Neuron (in vitro differentiated cells): ENCODE measurements around the gene CUX1.
"Not testable (repeated sequence)": the region's sequence is repeated elsewhere in the genome, so short reads cannot be mapped to it uniquely, and the experiment has no call there.

Source experiments
- H2AFZ ChIP-seq: one replicate; pipeline ENCODE4 v1.6.1; 2013; ENCODE audit warnings: low read depth, mild to moderate bottlenecking, inconsistent platforms, low read length, moderate library complexity
- H3K27me3 ChIP-seq: one replicate; pipeline ENCODE4 v1.6.1; 2013; ENCODE audit warnings: low read length; ENCODE audit not compliant: insufficient read depth
- H3K36me3 ChIP-seq: one replicate; pipeline ENCODE4 v1.6.1; 2013; ENCODE audit warnings: low read length; ENCODE audit not compliant: insufficient read depth
- H3K4me1 ChIP-seq: one replicate; pipeline ENCODE4 v1.6.1; 2013; ENCODE audit warnings: low read length; ENCODE audit not compliant: insufficient read depth
- H3K4me3 ChIP-seq: 2 replicates; pipeline ENCODE4 v1.5.1; 2013; ENCODE audit warnings: mild to moderate bottlenecking, low read length, moderate library complexity
- H3K9me3 ChIP-seq: one replicate; pipeline ENCODE4 v1.6.1; 2013; ENCODE audit warnings: low read length

The CUX1 gene

GRCh38 chr7:101924171-101924570 is 106.7 kb downstream of the CUX1 start:
- peaks cover 13% of the 10 kb centered on the region for H3K36me3 ChIP-seq

GRCh38 chr7:101926265-101926664 is 108.8 kb downstream of the CUX1 start:
- Histone ChIP-seq H3K9me3 (peaks cover 5% of the 10 kb centered on the region), H3K4me1 (no peaks in the 10 kb centered on the region), H3K4me3 (no peak overlapping the region), H3K27me3 (no peaks in the 10 kb centered on the region), H2AFZ (no peak overlapping the region), H3K36me3 (peaks cover 9% of the 10 kb centered on the region)

More at GRCh38 chr7:101924171-101924570, 106.7 kb downstream of the CUX1 start:
- Histone ChIP-seq H3K4me1 (no peaks in the 10 kb centered on the region), H3K4me3 (no peak overlapping the region), H2AFZ (no peak overlapping the region), H3K27me3 (no peaks in the 10 kb centered on the region), H3K9me3 (no peaks in the 10 kb centered on the region)

- H3K4me1 ChIP-seq: no peaks in the 10 kb centered on the region
- H3K27me3 ChIP-seq: no peaks in the 10 kb centered on the region
- no peak overlapping the region for H2AFZ ChIP-seq
- peaks cover 5% of the 10 kb centered on the region for H3K9me3 ChIP-seq
- H3K4me3 ChIP-seq: no peak overlapping the region
- peaks cover 9% of the 10 kb centered on the region for H3K36me3 ChIP-seq
Observed at GRCh38 chr7:101927389-101927788, 110.0 kb downstream of the CUX1 start.

- Histone ChIP-seq H3K9me3 (peaks cover 5% of the 10 kb centered on the region), H2AFZ (no peak overlapping the region), H3K27me3 (no peaks in the 10 kb centered on the region), H3K4me1 (no peaks in the 10 kb centered on the region), H3K36me3 (peaks cover 9% of the 10 kb centered on the region), H3K4me3 (no peak overlapping the region)
Observed at GRCh38 chr7:101927802-101928201, 110.4 kb downstream of the CUX1 start.

GRCh38 chr7:101929256-101929655 is 111.8 kb downstream of the CUX1 start:
- Histone ChIP-seq H2AFZ (no peak overlapping the region), H3K4me1 (no peaks in the 10 kb centered on the region)

GRCh38 chr7:101929911-101930310 is 112.5 kb downstream of the CUX1 start:
- H2AFZ ChIP-seq, H3K36me3 ChIP-seq, H3K4me3 ChIP-seq, H3K9me3 ChIP-seq, H3K4me1 ChIP-seq, H3K27me3 ChIP-seq: not testable (repeated sequence)

More at GRCh38 chr7:101929256-101929655, 111.8 kb downstream of the CUX1 start:
- H3K36me3 ChIP-seq: peaks cover 5% of the 10 kb centered on the region
- no peaks in the 10 kb centered on the region for H3K27me3 ChIP-seq
- H3K9me3 ChIP-seq: peaks cover 5% of the 10 kb centered on the region
- no peak overlapping the region for H3K4me3 ChIP-seq

GRCh38 chr7:101932083-101932482 is 114.7 kb downstream of the CUX1 start:
- no peaks in the 10 kb centered on the region for H3K36me3 ChIP-seq
- H3K9me3 ChIP-seq: peaks cover 5% of the 10 kb centered on the region
- peaks cover 4% of the 10 kb centered on the region for H3K4me1 ChIP-seq
- H3K27me3 ChIP-seq: no peaks in the 10 kb centered on the region
- H2AFZ ChIP-seq: no peak overlapping the region
- H3K4me3 ChIP-seq: no peak overlapping the region

- no peak overlapping the region for H3K4me3 ChIP-seq
- H3K9me3 ChIP-seq: peaks cover 5% of the 10 kb centered on the region
- no peaks in the 10 kb centered on the region for H3K36me3 ChIP-seq
- no peaks in the 10 kb centered on the region for H3K27me3 ChIP-seq
- no peak overlapping the region for H2AFZ ChIP-seq
- peaks cover 4% of the 10 kb centered on the region for H3K4me1 ChIP-seq
Observed at GRCh38 chr7:101933028-101933427, 115.6 kb downstream of the CUX1 start.

- Histone ChIP-seq H3K36me3 (no peaks in the 10 kb centered on the region), H3K9me3 (peaks cover 9% of the 10 kb centered on the region), H2AFZ (no peak overlapping the region), H3K4me1 (peaks cover 4% of the 10 kb centered on the region), H3K4me3 (no peak overlapping the region), H3K27me3 (no peaks in the 10 kb centered on the region)
Observed at GRCh38 chr7:101933688-101934121, 116.3 kb downstream of the CUX1 start.

GRCh38 chr7:101934618-101935017 is 117.2 kb downstream of the CUX1 start:
- Histone ChIP-seq H2AFZ (no peak overlapping the region), H3K4me3 (no peak overlapping the region), H3K36me3 (no peaks in the 10 kb centered on the region), H3K9me3 (peaks cover 12% of the 10 kb centered on the region), H3K27me3 (no peaks in the 10 kb centered on the region), H3K4me1 (peaks cover 4% of the 10 kb centered on the region)

- H3K4me1 ChIP-seq: peaks cover 5% of the 10 kb centered on the region
- H3K4me3 ChIP-seq: no peak overlapping the region
Observed at GRCh38 chr7:101935521-101936141, 118.2 kb downstream of the CUX1 start.

GRCh38 chr7:101936223-101936610 is 118.8 kb downstream of the CUX1 start:
- no peak overlapping the region for H2AFZ ChIP-seq
- H3K4me1 ChIP-seq: peaks cover 11% of the 10 kb centered on the region
- peaks cover 7% of the 10 kb centered on the region for H3K9me3 ChIP-seq
- H3K4me3 ChIP-seq: no peak overlapping the region
- no peaks in the 10 kb centered on the region for H3K36me3 ChIP-seq
- H3K27me3 ChIP-seq: no peaks in the 10 kb centered on the region

More at GRCh38 chr7:101935521-101936141, 118.2 kb downstream of the CUX1 start:
- Histone ChIP-seq H3K36me3 (no peaks in the 10 kb centered on the region), H3K9me3 (peaks cover 9% of the 10 kb centered on the region), H3K27me3 (no peaks in the 10 kb centered on the region), H2AFZ (no peak overlapping the region)

- peaks cover 7% of the 10 kb centered on the region for H3K9me3 ChIP-seq
Observed at GRCh38 chr7:101936611-101937231, 119.3 kb downstream of the CUX1 start.

More at GRCh38 chr7:101936611-101937231, 119.3 kb downstream of the CUX1 start:
- peaks cover 16% of the 10 kb centered on the region for H3K4me1 ChIP-seq
- no peak overlapping the region for H3K4me3 ChIP-seq
- H3K27me3 ChIP-seq: no peaks in the 10 kb centered on the region
- no peaks in the 10 kb centered on the region for H3K36me3 ChIP-seq
- H2AFZ ChIP-seq: no peak overlapping the region
